Epithelial cell of proximal tubule (primary cell): Measurements from ENCODE around the gene TMEM59. TPM values are rescaled to one million over a fixed set of nuclear protein-coding genes. Genes with fewer than 3 reads are reported as not detected.
A peak's percentile ranks its signal among the peaks of the same experiment; 100 is the strongest.

Experiments
- DNase-seq: peaks from one replicate; pipeline ENCODE4 v3.0.0-alpha.2; 2011; ENCODE audit warnings: low read depth
- H3K4me3 ChIP-seq: 2 replicates; pipeline ENCODE4 v1.5.1; 2011; ENCODE audit warnings: low read depth, mild to moderate bottlenecking, low read length
- CTCF ChIP-seq: conservative IDR thresholded peaks from 2 replicates; pipeline ENCODE4 v1.5.1; 2012; ENCODE audit warnings: low read depth, mild to moderate bottlenecking, low read length
- total RNA-seq: library from RNA; depleted of rRNA; stranded (reverse); fragments of >200 nt; gene quantifications from 2 replicates; pipeline ENCODE4 v1.2.3, GENCODE V29; 2015

TMEM59 gene
- total RNA-seq, 1 donor from 2014 or later = 106 TPM

GRCh38 chr1:53992085-53992874 lies 60.7 kb downstream of the TMEM59 start:
- TF ChIP-seq CTCF = peak; percentile 18
- H3K4me3 ChIP-seq = no peak overlapping the region

GRCh38 chr1:53987880-53988279 lies 65.1 kb downstream of the TMEM59 start:
- no peak for DNase-seq

More at GRCh38 chr1:53992085-53992874, 60.7 kb downstream of the TMEM59 start:
- no peak for DNase-seq

GRCh38 chr1:53986458-53986857 lies 66.5 kb downstream of the TMEM59 start:
- DNase-seq = no peak
- TF ChIP-seq CTCF = no peak

More at GRCh38 chr1:53987880-53988279, 65.1 kb downstream of the TMEM59 start:
- no peak for TF ChIP-seq CTCF
- no peak overlapping the region for H3K4me3 ChIP-seq

GRCh38 chr1:53984726-53985125 lies 68.3 kb downstream of the TMEM59 start:
- DNase-seq = no peak
- TF ChIP-seq CTCF = no peak
- H3K4me3 ChIP-seq = no peak overlapping the region

More at GRCh38 chr1:53986458-53986857, 66.5 kb downstream of the TMEM59 start:
- no peak overlapping the region for H3K4me3 ChIP-seq

- DNase-seq = peak; percentile 51
- TF ChIP-seq CTCF = no peak
- peak overlapping the region; percentile 49 for H3K4me3 ChIP-seq
These were observed 70.3 kb downstream of the TMEM59 start for GRCh38 chr1:53982763-53983104.

GRCh38 chr1:53982034-53982762 lies 70.8 kb downstream of the TMEM59 start:
- TF ChIP-seq CTCF = no peak
- DNase-seq = no peak
- peak overlapping the region; percentile 49 for H3K4me3 ChIP-seq
